ENCODE results near the gene PRKCD. TPM values are rescaled to one million over a fixed set of nuclear protein-coding genes. Genes with fewer than 3 reads are reported as not detected.

PRKCD gene
- total RNA-seq, 1 experiment from 2014 or later, result 34.3 TPM

GRCh38 chr3:53159156-53160060 is 1.6 kb upstream of the PRKCD start:
- peaks cover 72% of the 10 kb centered on the region for H3K4me1 ChIP-seq (replicated peaks; ENCODE audit: insufficient read depth)
- intact Hi-C loops (cut with micrococcal nuclease; ENCODE audit: unreplicated experiment), result loop anchor here (2.0 to 5.0 kb wide), 2 partner anchors 98 to 111 kb away; partner anchors contain the start of gene TKT
- ChIA-PET CTCF (no interaction called here), POLR2A (ENCODE audit: unreplicated experiment) (interaction anchor here (0.5 kb wide), 1 partner anchor 502 kb away, joined by 9 read pairs; no protein-coding TSS in a partner anchor)
- H4K20me1 ChIP-seq (ENCODE audit: insufficient read depth), result peaks cover 5% of the 10 kb centered on the region; the same call in 1 of the 2 replicates
- H3K79me2 ChIP-seq (ENCODE audit: low read depth), result peaks cover 28% of the 10 kb centered on the region
- H3K4me2 ChIP-seq, result peak overlapping the region; percentile 79
- BruUV-seq (replicated peaks), result no TSS peak
- H3K9me3 ChIP-seq (ENCODE audit: insufficient read depth, low read depth), result no peaks in the 10 kb centered on the region
- no peaks in the 10 kb centered on the region for H3K9me2 ChIP-seq (ENCODE audit: insufficient read depth)
- no peak overlapping the region for H3K4me3 ChIP-seq
- TF ChIP-seq EZH2 (IDR thresholded peaks at IDR 0.05; ENCODE audit: low read depth), result no peak
- TF ChIP-seq, protein P1, sequence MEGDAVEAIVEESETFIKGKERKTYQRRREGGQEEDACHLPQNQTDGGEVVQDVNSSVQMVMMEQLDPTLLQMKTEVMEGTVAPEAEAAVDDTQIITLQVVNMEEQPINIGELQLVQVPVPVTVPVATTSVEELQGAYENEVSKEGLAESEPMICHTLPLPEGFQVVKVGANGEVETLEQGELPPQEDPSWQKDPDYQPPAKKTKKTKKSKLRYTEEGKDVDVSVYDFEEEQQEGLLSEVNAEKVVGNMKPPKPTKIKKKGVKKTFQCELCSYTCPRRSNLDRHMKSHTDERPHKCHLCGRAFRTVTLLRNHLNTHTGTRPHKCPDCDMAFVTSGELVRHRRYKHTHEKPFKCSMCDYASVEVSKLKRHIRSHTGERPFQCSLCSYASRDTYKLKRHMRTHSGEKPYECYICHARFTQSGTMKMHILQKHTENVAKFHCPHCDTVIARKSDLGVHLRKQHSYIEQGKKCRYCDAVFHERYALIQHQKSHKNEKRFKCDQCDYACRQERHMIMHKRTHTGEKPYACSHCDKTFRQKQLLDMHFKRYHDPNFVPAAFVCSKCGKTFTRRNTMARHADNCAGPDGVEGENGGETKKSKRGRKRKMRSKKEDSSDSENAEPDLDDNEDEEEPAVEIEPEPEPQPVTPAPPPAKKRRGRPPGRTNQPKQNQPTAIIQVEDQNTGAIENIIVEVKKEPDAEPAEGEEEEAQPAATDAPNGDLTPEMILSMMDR (conservative IDR thresholded peaks at IDR 0.05), result no peak
- H3K27ac ChIP-seq, result no peak overlapping the region
- no peaks in the 10 kb centered on the region for H3K27me3 ChIP-seq (ENCODE audit: insufficient read depth, low read depth)
- no peaks in the 10 kb centered on the region for H3K36me3 ChIP-seq (ENCODE audit: low read depth)
- peaks cover 22% of the 10 kb centered on the region for H3F3A ChIP-seq (ENCODE audit: insufficient read depth, low read depth)
- DNase-seq, result peak in 1 of 2 experiments; percentile 50
- no peak overlapping the region for H2AFZ ChIP-seq

GRCh38 chr3:53160061-53160659 is 849 bp upstream of the PRKCD start:
- H4K20me1 ChIP-seq (ENCODE audit: insufficient read depth), result peaks cover 5% of the 10 kb centered on the region; the same call in 1 of the 2 replicates
- ChIA-PET CTCF (no interaction called here), POLR2A (ENCODE audit: unreplicated experiment) (interaction anchor here (0.7 to 1.0 kb wide), 2 partner anchors 15 to 25 kb away, joined by 3 to 4 read pairs; no protein-coding TSS in a partner anchor)
- TF ChIP-seq, protein P1 (conservative IDR thresholded peaks at IDR 0.05), result peak; percentile 15; the same call in 1 of the 2 replicates
- no peak for TF ChIP-seq EZH2 (IDR thresholded peaks at IDR 0.05; ENCODE audit: low read depth)
- intact Hi-C loops (cut with micrococcal nuclease; ENCODE audit: unreplicated experiment), result loop anchor here (2.0 kb wide), 1 partner anchor 111 kb away; no protein-coding TSS in a partner anchor
- H3K4me2 ChIP-seq, result peak overlapping the region; percentile 79
- H3K36me3 ChIP-seq (ENCODE audit: low read depth), result no peaks in the 10 kb centered on the region
- peak overlapping the region; percentile 62 for H3K4me3 ChIP-seq
- no peaks in the 10 kb centered on the region for H3K9me3 ChIP-seq (ENCODE audit: insufficient read depth, low read depth)
- no peak for DNase-seq
- H2AFZ ChIP-seq, result no peak overlapping the region
- no peaks in the 10 kb centered on the region for H3K27me3 ChIP-seq (ENCODE audit: insufficient read depth, low read depth)
- TSS peak; percentile 35 for BruUV-seq (replicated peaks)
- H3K9me2 ChIP-seq (ENCODE audit: insufficient read depth), result no peaks in the 10 kb centered on the region
- H3F3A ChIP-seq (ENCODE audit: insufficient read depth, low read depth), result peaks cover 16% of the 10 kb centered on the region
- no peak overlapping the region for H3K27ac ChIP-seq
- H3K4me1 ChIP-seq (replicated peaks; ENCODE audit: insufficient read depth), result peaks cover 64% of the 10 kb centered on the region
- H3K79me2 ChIP-seq (ENCODE audit: low read depth), result peaks cover 32% of the 10 kb centered on the region

GRCh38 chr3:53161450-53161819 is 426 bp downstream of the PRKCD start:
- H3K4me1 ChIP-seq (replicated peaks; ENCODE audit: insufficient read depth), result peaks cover 52% of the 10 kb centered on the region
- BruUV-seq (replicated peaks), result no TSS peak
- H3K9me3 ChIP-seq (ENCODE audit: insufficient read depth, low read depth), result no peaks in the 10 kb centered on the region
- peaks cover 5% of the 10 kb centered on the region; the same call in 1 of the 2 replicates for H4K20me1 ChIP-seq (ENCODE audit: insufficient read depth)
- no peaks in the 10 kb centered on the region for H3K27me3 ChIP-seq (ENCODE audit: insufficient read depth, low read depth)
- peaks cover 6% of the 10 kb centered on the region; the same call in 1 of the 2 replicates for H3F3A ChIP-seq (ENCODE audit: insufficient read depth, low read depth)
- no peaks in the 10 kb centered on the region for H3K9me2 ChIP-seq (ENCODE audit: insufficient read depth)
- no peaks in the 10 kb centered on the region for H3K36me3 ChIP-seq (ENCODE audit: low read depth)
- H2AFZ ChIP-seq, result peak overlapping the region; percentile 79
- intact Hi-C loops (cut with micrococcal nuclease; ENCODE audit: unreplicated experiment), result loop anchor here (2.0 kb wide), 1 partner anchor 109 kb away; no protein-coding TSS in a partner anchor
- peak overlapping the region; percentile 90 for H3K4me2 ChIP-seq
- ChIA-PET CTCF (no interaction called here), POLR2A (ENCODE audit: unreplicated experiment) (no interaction called here)
- TF ChIP-seq, protein P1 (conservative IDR thresholded peaks at IDR 0.05), result no peak
- no peak for TF ChIP-seq EZH2 (IDR thresholded peaks at IDR 0.05; ENCODE audit: low read depth)
- peak overlapping the region; percentile 84 for H3K4me3 ChIP-seq
- no peak for DNase-seq
- H3K79me2 ChIP-seq (ENCODE audit: low read depth), result peaks cover 40% of the 10 kb centered on the region
- no peak overlapping the region for H3K27ac ChIP-seq
